Activated CD4-positive, alpha-beta T cell treated with anti-CD3 and anti-CD28 coated beads, Interleukin-2, amount 50 U/mL, for 24 hours (primary cell): ENCODE results near the gene POLR3B.

ENCODE experiments used
- DNase-seq, 2 donors: peaks; one replicate each; pipeline ENCODE4 v3.0.0-alpha.2; 2020; ENCODE audit warnings: low read depth in 1 of 2, low spot score in 1 of 2

POLR3B gene

DNA sequence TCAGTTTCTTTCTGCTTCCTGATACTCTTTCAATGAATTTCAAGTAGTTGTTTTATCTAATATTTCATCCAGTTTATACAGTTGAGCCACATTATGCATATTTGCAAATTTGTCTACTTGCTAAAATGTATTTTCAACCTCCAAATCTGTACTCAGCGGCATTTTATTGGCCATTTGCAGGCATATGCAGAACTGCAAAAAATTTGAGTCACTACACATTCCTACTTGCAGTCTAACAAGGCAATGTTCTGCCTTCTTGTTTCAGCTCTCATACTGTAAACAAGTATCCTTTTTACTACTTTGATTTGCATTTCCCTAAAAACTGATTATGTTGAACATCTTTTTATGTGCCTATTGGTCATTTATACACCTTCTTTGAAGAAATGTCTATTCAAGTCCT, 55.0 kb downstream of the POLR3B start:
- no peak for DNase-seq

DNA sequence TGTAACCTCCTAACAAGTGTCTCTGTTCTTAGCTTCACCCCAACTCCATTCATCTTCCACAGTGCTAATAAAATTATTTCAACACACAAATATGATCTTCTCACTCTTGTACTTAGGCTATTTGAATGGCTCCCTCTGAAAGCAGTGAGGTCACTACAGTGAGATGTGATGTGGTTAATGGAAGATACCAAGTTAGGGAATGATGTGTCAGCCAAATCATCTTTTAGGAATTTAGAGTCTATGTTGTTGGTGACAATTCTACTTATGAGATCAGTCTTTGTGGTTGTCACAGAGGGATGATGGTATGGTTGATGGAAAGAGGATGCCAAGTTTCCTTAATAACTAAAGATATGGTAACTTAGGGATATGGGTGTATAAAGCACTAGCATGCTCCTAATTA, 57.6 kb downstream of the POLR3B start:
- no peak for DNase-seq

DNA sequence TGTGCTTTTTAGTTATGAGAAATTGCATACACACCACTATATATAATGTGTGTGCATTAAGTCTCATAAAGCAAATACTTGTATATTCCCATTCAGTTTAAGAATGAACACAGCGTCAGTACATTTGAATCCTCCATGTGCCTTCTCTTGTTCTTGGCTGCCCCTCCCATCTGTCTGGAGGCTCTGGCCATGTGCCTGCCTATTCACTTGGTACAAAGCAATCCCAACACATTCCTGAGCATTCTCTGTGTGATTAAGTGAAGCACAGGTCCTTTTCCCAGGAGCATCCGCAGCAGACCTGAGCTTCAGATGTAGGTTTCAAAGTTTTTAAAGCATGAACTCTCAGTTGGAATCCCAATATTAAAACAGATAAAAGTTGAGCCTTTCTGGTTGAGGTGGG, 58.7 kb downstream of the POLR3B start:
- no peak for DNase-seq

DNA sequence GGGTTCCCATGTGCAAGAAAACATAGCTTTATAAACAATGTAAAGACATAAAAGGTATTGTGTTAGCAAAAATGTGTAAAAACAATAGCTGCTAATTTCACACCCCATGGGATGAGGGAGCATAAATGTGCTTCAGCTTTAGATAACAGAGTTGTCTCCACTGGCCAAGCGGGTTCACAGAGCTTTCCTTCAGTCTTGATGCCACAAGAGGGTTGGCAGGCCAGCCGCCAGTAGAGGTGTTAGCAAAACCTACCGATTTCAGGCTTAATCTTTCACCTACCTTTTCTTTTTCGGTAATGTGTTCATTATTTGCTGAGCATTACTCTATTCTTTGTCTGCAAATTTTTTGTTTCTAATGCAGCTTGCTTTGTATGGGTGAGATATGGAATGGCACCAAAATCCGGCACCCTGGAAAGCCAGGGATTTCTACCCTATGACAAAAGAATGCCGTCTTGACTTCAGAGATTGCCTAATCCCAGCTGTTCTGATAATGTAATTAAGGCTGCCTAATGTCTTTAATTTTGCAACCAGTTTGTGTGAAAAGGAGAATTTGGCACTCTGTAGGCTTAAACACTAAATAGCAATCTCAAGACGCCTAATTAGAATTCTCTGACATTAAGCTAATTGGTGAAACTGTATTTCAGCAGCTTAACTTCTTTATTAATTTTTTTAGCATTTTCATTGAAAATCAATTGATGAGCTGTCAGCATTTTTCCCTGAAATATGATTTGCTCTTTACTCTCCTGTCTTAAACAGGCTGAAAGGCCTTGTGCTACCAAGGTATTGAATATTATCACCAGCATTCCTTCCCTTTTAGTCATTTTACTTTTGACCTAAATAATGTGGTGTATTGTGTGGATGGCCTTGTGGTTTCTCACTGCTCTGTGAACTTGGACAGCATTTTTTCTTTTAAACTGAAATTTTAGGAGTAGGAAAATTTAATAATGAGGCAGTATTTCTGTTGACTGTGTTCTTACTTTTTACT, 60.7 kb downstream of the POLR3B start:
- no peak for DNase-seq

DNA sequence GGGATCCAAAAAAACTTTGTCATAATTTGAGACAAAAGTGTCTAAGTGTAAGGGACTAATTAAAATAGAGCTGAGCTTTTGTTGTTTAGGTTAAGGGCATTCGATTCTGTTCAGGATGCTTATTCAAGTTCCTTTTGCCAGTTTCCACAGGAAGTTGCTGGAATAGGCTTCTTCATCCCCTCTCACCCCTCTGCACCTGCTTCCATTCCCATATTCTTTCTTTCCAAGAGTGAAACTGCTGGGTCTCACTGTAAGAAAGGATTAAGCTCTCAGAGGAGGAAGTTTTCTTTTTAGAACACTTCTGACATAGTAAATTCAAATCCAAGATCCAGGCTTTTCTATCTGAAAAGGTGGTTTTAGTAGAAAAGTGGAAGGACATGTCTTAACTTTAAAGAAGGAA, 61.4 kb downstream of the POLR3B start:
- DNase-seq, result no peak

DNA sequence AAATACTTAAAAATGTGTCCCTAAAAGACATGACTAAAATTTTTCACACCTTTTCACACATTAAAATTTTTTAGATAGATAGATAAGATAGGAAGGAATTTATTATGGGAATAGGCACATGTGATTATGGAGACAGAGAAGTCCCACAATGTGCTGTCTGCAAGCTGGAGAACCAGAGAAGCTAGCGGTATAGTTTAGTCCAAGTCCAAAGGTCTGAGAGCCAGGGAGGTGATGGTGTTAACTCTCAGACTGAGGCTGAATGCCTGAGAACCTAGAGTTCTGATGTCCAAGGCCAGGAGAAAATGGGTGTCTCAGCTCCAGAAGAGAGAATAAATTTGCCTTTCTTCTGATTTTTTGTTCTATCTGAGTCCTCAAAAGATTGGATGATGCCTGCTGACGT, 65.7 kb downstream of the POLR3B start:
- DNase-seq, result no peak

DNA sequence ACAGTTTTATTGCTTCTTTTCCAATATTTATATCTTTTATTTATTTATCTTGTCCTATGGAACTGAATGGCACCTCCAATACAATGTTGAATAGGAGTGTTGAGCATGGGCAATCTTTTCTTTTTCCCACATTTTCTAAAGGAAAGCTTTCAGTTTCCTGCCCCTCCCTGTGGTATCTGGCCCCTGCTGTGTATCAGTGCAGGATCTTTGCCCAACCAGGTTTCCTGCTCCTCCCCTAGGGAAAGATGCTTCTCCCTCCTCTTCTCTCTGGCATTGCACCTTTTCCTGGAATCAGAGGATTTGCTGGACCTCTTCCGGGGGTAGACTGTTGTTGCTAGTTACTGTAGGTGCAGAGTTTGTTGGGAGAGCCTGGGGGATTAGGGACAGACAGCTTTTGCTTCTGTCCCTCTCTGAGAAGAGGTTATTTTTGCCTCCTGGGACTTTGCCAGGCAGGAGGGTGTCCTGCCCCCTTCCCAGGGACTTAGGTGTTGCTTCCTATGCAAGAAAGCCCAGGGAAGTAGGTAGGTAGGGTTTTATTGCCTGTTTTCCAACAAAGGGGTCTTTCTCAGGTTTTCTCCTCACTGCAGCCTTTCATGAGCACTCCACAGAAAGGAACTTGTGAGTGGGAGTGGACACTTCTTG, 67.6 kb downstream of the POLR3B start:
- DNase-seq, result no peak

DNA sequence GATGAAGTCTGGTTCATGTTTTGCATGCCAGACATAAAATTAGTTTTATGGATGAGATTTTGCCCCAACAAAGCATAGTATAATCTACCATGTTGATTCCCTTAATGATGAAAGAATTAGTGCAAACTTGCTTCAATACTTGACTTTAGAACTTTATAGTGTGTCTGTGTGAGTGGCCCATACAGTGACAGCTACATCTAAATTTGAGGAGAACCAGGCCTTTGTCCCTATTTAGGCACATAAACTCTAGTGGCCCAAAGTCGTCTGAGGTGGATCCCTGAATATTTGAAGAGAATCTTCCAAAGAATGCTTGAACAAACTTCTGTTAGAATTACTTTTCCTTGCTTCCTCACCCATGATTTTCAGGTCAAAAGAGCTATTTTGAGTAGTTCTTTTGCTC, 70.4 kb downstream of the POLR3B start:
- DNase-seq, result no peak

DNA sequence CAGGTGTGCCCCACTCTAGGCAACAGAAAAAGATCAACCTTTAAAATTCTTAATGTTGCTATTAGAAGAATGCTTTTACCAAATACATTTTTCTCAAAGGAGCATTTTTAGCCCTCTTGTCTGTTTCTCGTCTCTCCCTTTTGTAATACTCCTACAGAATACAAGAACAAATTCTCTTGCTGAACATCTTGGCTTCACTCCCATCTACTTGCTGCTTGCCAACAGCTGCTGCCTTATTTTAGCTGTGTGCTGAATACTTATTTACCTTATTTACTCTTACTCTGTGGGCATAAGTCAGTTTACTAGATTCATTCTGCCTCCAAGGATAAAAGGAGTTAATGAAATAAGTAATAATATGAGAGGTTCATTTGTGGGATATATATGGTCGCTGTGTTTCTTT, 70.8 kb downstream of the POLR3B start:
- DNase-seq, result no peak

DNA sequence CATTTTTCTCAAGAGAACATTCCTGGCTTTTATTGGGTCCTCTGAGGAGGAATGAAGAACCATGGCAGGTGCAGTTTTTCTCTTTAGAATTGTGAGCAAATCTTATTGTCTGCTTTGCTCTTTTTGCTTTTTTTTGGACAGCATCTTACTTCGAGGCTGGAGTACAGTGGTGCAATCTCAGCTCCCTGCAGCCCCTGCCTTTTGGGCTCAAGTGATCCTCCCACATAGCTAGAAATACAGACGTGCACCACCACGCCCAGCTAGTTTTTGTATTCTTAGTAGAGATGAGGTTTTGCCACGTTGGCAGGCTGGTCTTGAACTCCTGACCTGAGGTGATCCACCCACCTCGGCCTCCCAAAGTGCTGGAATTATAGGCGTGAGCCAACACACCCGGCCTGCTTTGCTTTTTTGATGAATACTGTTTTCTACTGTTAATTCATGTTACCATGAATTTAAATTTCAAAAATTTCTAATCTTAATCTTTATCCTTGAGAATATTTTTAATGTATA, 71.5 kb downstream of the POLR3B start:
- no peak for DNase-seq

DNA sequence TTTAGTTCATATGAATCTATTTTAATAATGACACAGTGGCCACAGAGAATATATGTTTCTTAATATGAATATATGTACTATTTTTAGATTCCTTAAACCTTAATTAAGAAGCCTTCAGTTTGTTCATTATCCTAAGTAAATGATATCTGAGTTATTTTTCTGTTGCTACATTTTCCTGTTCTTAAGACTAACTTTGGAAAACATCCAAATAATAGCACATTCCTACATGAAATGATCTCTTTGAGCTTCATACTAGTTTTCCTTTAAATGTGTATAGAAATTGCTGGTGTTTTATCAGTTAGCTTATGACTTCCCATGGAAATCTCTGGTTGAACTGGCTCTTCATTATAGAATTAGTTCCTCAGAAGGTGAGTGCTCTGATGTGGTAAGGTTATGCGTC, 72.1 kb downstream of the POLR3B start:
- no peak for DNase-seq

DNA sequence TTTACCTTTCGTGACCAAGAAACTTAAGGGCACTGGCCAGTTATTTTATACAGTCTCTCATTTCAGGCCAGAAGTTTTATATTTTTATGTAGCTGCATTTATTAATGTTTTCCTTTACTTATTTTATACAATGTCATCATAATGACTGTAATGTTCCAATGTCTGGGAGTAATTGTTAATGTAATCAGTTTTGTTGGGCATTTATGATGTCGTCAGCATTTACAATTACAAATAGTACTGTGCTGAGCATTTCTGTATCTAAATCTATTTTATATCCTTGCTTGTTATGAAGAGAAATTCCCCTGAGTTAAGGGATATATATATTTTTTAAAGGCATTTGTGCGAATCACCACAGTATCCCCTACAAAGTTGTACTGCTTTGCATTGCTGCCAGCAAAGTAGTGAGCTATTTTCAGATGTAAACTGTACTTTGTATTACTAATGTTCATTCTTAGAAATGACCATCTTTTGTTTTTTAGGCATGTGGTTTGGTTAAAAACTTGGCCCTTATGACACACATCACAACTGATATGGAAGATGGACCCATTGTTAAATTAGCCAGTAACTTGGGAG, 74.4 kb downstream of the POLR3B start:
- no peak for DNase-seq

DNA sequence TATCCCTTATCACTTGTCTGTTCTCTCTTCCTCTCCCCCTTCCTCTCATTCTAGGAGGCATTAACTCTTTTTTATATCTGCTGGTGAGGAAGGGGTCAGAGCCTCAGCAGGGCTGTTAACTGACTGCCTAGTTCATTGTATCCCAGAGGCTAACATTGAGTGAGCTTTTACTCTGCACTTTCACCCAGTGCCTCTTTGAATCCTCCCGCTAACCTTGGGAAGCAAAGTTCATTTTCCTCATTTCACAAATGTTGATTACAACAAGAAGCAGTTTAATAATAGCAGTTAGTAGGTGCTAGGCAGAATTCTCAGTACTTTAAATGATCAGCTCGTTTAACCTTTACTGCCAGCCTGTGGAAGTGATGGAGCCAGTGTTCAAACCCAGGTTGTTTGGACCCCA, 75.5 kb downstream of the POLR3B start:
- no peak for DNase-seq

DNA sequence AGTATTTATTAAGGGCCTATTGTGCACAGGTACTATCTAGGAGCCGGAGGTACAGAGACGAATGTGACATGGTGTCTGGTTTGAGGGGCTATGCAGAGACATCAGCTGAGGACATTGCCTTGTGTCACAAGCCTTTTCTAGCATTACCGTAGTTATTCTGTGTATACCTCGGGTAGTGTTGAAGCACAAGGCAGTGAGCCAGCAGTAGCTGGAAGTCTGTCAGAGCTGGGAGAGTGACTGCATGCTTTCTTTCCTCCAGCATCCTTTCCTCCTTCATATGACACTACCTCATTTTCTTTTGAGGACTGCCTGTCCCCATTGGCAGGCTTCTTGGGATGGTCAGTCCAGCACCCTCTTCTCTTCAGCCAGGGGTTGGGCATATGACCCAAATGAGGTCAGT, 77.0 kb downstream of the POLR3B start:
- no peak for DNase-seq

DNA sequence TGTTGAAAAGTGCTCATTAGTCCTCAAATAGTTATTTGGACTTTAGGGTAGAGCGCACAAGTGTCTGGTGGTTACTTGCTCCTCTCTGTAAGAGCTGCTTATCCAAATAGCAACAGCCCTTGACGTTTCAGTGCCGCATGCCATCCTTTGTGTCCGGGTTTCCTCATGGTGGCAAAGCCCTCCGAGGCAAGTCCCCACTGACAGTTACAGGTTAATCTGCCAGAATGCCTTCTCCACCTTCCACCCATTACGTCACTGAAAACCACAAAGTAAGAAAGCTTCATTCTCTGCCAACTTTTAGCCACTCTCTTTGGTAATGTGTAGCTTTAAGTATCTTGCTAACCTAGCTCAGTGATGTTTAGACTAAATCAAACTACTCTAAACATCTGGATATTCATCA, 78.6 kb downstream of the POLR3B start:
- no peak for DNase-seq

DNA sequence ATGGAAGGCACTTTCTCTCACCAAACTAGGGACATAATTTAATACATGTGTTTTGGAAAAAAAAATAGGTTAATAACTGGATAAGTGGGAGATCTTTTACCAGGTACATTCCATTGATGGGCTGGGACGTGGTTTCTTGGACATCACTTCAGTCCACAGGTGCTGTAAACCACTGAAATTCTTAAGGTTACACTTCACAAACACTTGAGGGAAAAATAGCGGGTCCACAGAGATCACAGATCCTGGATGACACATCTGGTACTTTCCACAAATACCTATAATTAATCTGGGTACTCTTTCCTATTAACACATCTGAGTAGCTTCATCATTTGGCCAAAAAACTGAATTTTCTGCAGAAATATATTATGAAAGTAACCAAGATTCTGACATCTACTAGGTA, 85.0 kb downstream of the POLR3B start:
- DNase-seq, result no peak

DNA sequence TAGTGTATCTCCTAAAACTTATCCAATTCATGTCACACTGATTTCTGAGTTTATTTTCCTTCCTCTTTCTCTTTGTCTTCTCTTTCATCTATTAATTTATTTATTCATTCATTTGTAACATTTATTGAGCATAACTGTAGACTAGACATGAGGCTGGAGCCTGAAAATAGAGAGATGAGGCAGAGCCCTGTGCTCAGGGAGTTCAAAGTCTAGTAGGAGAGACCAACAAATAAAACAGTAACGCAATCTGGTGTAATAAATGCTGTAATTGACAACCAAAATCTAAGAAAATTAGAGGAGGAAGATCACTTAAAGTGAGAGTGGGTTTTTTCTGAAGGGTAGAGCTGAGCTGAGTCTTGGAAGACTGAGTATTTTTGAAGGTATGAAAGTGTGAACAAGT, 87.5 kb downstream of the POLR3B start:
- DNase-seq, result no peak

DNA sequence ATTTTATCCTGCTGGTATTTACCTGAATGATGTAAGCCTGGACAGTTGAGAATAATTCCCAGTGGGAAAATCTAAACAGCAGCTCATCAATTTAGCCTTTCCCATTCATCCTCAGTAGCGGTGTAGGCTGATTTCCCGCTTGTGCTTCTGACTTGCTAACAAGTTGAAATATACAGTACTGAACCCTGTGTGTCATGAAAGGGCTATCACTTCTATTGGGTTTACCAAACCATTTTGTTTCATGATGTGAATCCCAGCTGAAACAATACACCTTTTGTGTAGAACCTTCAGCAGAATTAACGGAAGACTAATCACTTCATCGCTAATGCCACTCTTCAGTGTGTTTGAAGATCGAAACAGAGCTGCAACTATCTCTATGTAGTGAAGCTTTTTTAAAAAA, 88.4 kb downstream of the POLR3B start:
- no peak for DNase-seq

DNA sequence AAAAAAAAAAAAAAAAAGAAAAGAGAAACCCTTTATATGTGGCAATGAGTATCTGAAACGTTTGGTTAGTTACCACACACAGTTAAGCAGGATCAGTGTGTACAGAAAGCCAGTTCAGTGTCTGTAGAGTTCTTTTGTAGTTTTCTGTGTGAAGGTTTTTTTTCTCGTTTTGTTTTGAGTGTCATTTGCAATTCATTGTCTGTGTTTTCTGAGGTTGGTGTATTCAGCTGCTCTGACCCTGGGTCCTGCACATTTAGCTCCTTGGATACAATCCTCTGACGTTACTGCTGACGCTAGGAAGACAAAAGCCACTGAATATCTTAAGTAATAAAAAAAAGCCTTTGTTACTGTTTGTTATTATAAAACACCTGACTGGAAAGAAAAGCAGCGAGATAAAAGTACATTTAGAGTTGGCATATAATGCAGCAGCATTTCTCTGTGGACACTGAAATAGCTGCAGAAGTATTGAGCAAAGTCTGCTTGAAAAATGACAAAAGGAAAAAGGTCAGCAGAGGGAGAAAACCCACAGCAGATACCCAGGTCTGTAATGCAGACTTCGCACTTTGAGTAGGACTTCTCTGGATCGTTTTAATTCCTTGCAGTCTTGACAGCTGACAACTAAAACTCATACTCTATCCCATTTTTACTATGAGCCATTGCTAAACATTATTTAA, 89.0 kb downstream of the POLR3B start:
- DNase-seq, result no peak

DNA sequence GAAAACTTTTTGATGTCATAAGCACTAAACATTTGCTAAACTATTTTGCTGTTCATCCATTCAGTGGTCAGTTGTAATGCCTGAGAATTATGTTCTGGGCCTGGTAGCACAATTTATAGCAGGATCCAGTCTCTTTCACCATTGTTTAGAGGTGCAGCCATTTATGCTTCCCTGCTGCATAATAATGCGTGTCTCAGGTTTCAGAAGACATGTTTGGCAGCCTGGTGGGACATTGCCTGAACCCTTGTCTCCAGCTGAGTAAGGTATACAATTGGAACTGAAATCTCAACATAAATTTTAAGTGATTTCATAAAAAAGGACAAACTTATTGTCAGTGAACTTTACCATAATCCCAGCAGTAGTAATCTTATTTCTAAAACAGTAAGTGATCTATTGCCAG, 94.8 kb downstream of the POLR3B start:
- no peak for DNase-seq

DNA sequence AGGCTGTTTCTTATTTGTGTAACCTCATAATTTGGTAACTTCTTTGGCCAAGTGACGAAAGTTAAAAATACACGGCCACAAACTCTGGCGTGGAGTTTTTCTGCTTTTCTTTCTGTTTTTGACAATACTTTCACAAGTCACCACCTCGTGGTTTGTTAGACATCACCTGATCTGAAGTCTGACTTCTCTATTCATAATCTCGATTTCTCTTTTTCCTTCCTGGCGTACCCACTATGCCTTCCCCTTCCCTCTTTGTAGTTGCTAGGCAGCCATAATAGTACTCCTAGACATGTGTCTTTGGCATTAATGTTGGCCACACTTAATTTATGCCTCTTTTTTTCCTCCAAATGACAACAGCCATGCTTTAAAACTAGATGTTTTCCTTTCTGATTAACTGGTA, 97.6 kb downstream of the POLR3B start:
- no peak for DNase-seq

DNA sequence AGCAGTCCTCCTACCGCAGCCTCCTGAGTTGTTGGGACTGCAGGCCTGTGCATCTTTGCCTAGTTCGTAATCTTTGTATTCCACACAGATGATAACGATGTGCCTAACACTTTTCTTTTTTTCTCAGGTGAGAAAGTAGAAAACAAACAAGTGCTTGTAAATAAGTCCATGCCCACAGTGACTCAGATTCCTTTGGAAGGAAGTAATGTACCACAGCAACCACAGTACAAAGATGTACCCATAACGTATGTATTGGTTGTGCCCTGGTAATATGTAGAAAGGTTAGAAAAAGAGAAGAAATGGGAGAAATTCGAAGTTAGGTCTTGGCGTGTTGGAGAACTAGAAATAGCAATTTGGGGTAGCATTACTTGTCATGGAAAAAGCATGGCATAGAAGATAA, 101.6 kb downstream of the POLR3B start:
- no peak for DNase-seq
